ENCODE results near the gene FGD6. TPM values are rescaled to one million over a fixed set of nuclear protein-coding genes. Genes with fewer than 3 reads are reported as not detected.
"Not testable (repeated sequence)": the region's sequence is repeated elsewhere in the genome, so short reads cannot be mapped to it uniquely, and the experiment has no call there.

The FGD6 gene
- polyA plus RNA-seq, 4 donors = 9.5 to 11.8 (median 10.7) TPM

GRCh38 chr12:95182868-95183415 is 34.3 kb downstream of the FGD6 start:
- no peak for DNase-seq (ENCODE audit: low read depth in 4 of 4, low spot score in 2 of 4)

GRCh38 chr12:95181103-95181502 is 36.2 kb downstream of the FGD6 start:
- no peak for DNase-seq (ENCODE audit: low read depth in 4 of 4, low spot score in 2 of 4)

DNA sequence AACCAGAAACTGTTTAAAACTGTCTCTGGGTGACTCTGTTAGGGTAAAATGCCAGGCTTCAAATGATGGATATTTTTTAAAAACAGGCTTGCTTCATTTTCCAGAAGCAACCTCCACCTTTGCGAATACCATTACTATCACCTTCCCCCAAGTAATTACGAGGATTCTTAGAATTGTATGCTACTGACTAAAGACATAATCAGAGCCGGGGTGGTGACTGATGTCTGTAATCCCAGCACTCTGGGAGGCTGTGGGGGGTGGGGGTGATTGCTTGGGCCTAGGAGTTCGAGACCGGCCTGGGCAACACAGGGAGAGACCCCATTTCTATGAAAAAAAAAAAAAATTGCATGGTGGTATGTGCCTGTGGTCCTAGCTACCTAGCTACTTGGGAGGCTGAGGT is 38.3 kb downstream of the FGD6 start:
- no peak for DNase-seq (ENCODE audit: low read depth in 4 of 4, low spot score in 2 of 4)

GRCh38 chr12:95178136-95178535 is 39.1 kb downstream of the FGD6 start:
- DNase-seq (ENCODE audit: low read depth in 4 of 4, low spot score in 2 of 4) = no peak

DNA sequence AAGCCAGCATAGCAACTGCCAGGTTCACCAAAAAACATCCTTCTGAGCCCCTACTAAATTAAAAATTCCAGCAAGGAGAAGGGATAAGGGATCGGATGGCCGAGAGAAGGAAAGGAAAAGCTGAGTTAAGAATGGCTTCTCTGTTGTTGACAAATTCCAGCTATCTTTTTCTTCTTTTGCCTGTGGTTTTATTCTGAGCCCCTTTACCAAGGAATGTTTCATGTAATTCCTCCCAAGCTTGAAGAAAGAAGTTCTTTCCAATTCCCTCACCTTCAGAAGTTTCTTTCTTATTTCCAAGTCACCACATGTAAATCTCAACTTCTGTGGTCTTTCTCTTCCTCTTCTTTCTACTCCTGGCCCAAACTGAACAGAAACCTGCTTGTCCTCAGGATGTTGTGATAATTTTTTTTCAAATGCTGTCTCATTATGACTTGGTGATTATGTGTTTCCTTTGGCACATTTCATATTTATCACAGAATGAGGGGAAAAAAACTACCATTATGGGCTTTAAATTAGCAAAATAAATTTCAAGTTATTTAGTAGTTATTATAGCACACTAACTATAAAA is 40.0 kb downstream of the FGD6 start:
- no peak for DNase-seq (ENCODE audit: low read depth in 4 of 4, low spot score in 2 of 4)

DNA sequence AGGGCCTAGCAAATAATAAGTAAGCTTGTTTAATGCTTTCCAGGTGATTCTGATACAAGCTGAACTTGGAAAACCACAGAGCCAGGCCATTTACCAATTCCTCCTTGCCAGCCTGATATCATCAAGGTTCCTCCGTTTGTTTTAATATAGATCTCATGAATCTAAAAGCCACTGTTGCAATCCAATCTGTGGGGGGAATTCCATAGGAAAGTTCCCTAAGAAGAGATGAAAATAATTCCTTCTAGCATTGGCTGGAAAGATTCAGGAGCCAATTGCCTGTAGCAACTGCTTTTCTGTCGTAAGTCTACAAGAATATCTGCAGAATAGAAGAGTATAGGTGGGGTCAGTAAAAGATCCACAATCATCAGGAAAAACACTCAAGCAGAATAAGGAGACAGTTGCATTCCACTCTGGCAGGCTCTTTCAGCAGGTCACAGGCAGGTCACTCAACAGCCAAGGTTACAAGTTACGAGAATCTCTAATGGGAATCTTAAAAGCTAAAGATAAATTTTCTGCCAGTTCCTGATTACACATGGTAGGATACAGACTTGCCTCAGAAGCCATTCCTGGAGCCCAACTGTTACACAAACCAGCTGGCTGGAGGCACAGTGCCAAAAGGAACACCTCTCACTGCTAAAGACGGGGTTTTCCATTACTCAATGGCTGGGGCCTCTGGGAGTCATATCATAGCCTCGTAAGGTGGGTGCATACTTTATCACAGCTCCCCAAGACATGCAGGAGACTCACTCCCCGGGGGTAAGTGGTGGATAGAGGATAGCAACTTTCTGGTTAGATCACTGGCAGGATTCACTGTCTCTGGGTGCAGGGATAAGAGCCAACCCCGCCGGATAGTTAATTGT is 43.6 kb downstream of the FGD6 start:
- peak in 2 of 4 donors; percentile 18 to 25 for DNase-seq (ENCODE audit: low read depth in 4 of 4, low spot score in 2 of 4)

- DNase-seq (ENCODE audit: low read depth in 4 of 4, low spot score in 2 of 4) = no peak
Observed at GRCh38 chr12:95169368-95169767, 47.9 kb downstream of the FGD6 start.

DNA sequence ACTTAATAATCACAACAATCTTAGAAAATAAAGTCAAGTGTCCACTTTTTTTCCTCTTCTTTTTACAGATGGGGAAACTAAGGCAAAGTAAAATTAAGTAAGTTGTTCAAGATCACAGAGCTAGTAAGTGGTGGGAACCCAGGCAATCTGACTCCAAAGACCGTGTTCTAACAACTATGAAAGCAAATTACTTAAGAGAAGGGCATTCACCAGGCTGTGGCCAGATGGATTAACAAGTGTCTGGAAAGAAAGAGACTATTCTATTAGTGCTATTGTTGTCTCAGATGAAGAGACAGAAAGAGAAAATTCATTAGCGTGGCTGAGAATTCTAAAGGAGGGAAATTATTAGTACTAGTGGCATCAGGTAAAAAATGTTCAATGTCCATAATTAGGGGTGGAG is 48.5 kb downstream of the FGD6 start:
- DNase-seq (ENCODE audit: low read depth in 4 of 4, low spot score in 2 of 4) = no peak

DNA sequence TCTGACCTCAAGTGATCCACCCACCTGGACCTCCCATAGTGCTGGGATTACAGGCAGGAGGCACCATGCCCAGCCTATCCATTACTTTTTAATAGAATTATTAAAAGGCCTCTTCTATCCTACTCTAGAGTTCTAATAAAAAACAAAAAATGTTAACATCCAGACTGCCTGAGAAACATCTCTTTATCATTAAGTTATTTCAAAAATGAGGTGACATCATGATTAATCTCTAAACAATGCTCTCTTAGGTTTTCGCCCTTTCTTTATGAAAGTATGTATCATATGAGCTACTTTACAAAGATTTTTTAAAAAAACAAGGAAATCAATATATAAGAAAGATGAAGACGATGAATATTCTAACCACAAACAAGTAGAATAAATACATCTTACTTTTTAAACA is 52.6 kb downstream of the FGD6 start:
- DNase-seq (ENCODE audit: low read depth in 4 of 4, low spot score in 2 of 4) = no peak

- no peak for DNase-seq (ENCODE audit: low read depth in 4 of 4, low spot score in 2 of 4)
Observed at GRCh38 chr12:95158919-95159318, 58.3 kb downstream of the FGD6 start.

DNA sequence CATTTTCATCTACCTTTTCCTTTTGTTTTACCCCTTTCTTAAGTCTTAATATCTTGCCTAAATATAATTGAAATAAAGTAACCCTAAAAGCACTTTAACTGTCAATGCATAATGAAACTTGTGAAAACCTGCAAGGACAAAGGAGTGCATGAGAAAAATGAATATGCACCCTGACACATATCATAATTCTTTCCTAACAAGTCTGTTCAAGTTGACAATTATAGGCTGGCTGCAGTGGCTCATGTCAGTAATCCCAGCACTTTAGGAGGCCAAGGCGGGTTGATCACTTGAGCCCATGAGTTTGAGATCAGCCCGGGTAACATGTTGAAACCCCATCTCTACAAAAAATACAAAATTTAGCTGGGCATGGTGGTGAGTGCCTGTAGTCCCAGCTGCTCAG is 65.4 kb downstream of the FGD6 start:
- DNase-seq (ENCODE audit: low read depth in 4 of 4, low spot score in 2 of 4) = no peak

- DNase-seq (ENCODE audit: low read depth in 4 of 4, low spot score in 2 of 4) = no peak
Observed at GRCh38 chr12:95151406-95151805, 65.9 kb downstream of the FGD6 start.

DNA sequence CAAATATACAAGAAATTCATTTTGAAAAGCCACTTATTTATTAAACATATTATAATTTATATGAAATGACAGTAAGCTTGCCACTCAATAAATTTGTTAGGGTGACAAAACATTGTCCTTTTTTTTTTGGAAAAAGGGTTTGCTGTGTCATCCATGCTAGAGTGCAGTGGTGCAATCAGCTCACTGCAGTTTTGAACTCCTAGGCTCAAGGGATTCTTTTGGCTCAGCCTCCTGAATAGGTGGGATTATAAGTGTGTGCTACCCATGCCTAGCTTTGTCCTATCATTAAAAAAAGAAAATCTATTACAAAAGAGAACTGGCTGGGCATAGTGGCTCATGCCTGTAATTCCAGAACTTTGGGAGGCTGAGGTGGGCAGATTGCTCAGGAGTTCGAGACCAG is 66.8 kb downstream of the FGD6 start:
- no peak for DNase-seq (ENCODE audit: low read depth in 4 of 4, low spot score in 2 of 4)

GRCh38 chr12:95147866-95148265 is 69.4 kb downstream of the FGD6 start:
- no peak for DNase-seq (ENCODE audit: low read depth in 4 of 4, low spot score in 2 of 4)

DNA sequence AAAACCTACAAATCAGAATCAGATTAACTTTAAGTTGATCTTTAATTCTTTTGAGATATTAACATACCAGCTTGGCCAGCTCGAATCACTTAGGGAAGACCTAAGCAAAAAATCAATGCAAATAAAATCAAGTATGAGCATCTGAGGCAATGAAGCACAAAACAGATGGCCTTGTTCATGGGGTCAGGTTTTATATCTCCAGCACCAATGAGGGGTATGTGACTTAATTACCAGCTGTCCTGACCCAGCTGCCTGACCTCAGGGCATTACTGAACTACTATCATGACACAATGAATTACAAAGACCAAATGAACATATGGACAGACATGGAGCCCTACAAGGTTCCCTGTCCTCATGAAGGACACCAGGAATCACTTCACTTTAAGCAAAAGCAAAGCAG is 70.5 kb downstream of the FGD6 start:
- DNase-seq (ENCODE audit: low read depth in 4 of 4, low spot score in 2 of 4) = no peak

GRCh38 chr12:95143621-95144205 is 73.6 kb downstream of the FGD6 start:
- DNase-seq (ENCODE audit: low read depth in 4 of 4, low spot score in 2 of 4) = no peak

DNA sequence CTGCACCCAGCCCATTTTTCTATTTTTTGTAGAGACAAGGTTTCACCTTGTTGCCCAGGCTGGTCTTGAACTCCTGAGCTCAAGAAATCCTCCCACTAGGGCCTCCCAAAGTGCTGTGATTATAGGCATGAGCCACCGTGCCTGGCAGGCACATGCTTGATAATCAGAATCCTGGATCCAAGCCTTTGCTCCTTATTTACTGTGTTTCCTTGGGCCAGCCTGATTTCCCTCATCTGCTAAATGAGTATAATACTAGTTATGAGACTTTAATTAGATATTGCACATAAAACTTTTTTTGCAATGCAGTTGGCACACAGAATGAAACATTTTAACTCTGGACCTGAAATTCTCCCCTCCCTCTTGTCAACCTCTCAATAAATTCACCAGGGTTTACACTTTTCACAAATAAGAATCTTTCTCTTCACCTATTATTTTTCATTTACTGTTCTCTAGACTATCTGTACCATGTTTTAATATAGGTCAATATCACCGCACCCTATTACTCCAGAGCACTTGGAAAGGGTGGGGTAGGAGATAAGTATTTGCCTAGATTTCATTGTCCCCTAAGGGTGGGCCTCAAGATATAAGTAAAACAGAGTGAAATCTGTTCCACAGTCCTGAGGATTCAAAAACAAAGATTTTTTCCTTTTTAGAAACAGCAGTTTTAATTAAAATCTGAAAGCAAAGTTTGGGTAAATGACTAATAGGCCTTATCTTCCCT is 74.7 kb downstream of the FGD6 start:
- DNase-seq (ENCODE audit: low read depth in 4 of 4, low spot score in 2 of 4) = no peak

DNA sequence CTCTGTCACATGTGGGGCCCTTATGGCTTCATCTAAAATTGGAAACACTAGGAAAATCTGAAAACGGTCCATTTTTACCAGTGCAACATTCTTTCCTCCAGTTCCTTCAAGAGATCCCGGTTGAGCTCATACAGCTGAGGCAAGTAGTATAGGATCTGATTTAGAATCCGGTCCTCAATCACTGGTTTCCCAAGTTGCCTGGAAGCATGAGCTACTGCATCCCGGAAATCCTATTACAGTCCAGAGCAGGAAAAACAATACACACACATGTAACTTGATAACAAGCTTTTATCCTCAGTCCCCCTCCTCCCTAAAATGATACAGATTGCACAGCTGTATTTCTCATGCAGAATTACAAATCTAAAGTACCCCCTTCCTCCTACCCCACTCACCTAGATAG is 76.0 kb downstream of the FGD6 start:
- DNase-seq (ENCODE audit: low read depth in 4 of 4, low spot score in 2 of 4) = no peak

GRCh38 chr12:95138031-95138430 is 79.2 kb downstream of the FGD6 start:
- not testable (repeated sequence) for DNase-seq (ENCODE audit: low read depth in 4 of 4, low spot score in 2 of 4)

DNA sequence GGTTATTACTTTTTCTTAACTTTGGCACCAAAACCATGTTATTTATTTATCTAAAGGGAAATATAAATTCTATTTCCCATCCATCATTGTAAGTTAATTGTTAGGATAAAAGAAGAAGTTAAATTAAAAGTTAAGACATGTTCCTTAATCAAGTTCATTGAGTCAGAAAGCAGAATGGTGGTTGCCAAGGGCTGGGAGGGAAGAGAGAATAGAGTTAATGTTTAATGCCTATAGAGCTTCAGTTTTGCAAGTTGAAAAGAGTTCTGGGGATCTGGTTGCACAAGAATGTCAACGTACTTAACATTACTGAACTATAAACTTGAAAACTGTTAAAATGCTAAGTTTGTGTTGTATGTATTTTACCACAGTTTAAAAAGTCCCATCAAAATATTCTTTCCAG is 80.7 kb downstream of the FGD6 start:
- DNase-seq (ENCODE audit: low read depth in 4 of 4, low spot score in 2 of 4) = no peak

DNA sequence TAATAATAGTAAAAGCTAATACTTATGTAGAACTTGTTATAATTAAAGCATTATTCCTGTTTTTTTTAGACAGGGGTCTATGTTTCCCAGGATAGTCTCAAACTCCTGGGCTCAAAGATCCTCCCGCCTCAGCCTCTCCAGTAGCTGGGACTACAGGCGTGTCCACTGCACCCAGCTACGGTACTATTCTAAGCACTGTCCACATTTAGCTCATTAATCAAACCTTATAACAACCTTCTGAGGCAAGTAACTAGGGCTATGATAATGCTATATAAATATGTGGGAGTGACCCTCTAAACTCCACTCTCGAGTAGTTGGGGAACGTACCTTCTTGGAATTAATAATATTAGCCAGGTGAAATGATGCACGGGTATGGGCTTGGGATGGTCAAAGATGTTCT is 83.2 kb downstream of the FGD6 start:
- DNase-seq (ENCODE audit: low read depth in 4 of 4, low spot score in 2 of 4) = no peak
